HCT116 (cell line): ENCODE results near the gene KRT6C. TPM values are rescaled to one million over a fixed set of nuclear protein-coding genes. Genes with fewer than 3 reads are reported as not detected.

Source experiments
- ATAC-seq: fragments of 200-7000 bp; cut with Tn5 transposase; 2 replicates; pipeline ENCODE4 v1.9.1; 2020; ENCODE audit warnings: mild to moderate bottlenecking, moderate library complexity
- BruUV-seq: library from RNA; stranded (reverse); fragments of 400-500 nt; replicated peaks from 2 replicates; lab custom pipeline; 2021; lab: Mats Ljungman, UMichigan
- CTCF ChIA-PET: fragments of 300-600 bp; sonication (Branson Sonifier 250); formaldehyde crosslinking; loops from one replicate; lab custom pipeline; 2021; ENCODE audit warnings: antibody characterized with exemption; lab: Charles Lee
- POLR2A ChIA-PET: fragments of 300-600, 350-600 bp; sonication (Branson Sonifier 250); formaldehyde crosslinking; loops from one replicate; lab custom pipeline; 2021; ENCODE audit warnings: antibody characterized with exemption; lab: Charles Lee
- RAD21 ChIA-PET, 2 experiments: fragments of 300-600 bp; sonication (Branson Sonifier 250); formaldehyde crosslinking; loops; one replicate each; lab custom pipeline; 2023; ENCODE audit warnings: low total read pairs in 2 of 2; ENCODE audit not compliant: uncharacterized antibody in 2 of 2, unreplicated experiment in 2 of 2, low non-redundant PET in 1 of 2; lab: Charles Lee
- DNase-seq: peaks from one replicate; pipeline ENCODE4 v3.0.0-alpha.2; 2010; ENCODE audit warnings: low read depth, low spot score
- H2AFZ ChIP-seq: fragments of 200-600 bp; shearing (Covaris generic), sonication (generic); 2 replicates; pipeline ENCODE4 v1.6.1; 2017; ENCODE audit warnings: low read depth, mixed run types, mixed read lengths, antibody characterized with exemption, low read length; ENCODE audit not compliant: poor library complexity, severe bottlenecking
- H3K27ac ChIP-seq: 2 replicates; pipeline ENCODE4 v1.5.1; 2012; ENCODE audit warnings: low read depth, low read length
- H3K27me3 ChIP-seq: fragments of 200-600 bp; sonication (generic); 2 replicates; pipeline ENCODE4 v1.6.1; 2016; ENCODE audit warnings: mixed run types, low read length, mixed read lengths; ENCODE audit not compliant: insufficient read depth
- H3K36me3 ChIP-seq, 2 experiments: fragments of 200-500 bp in 1 of 2; fragments of 200-600 bp in 1 of 2; sonication (Bioruptor generic) in 1 of 2; sonication (generic) in 1 of 2; 2 replicates each; pipeline versions ENCODE4 v1.5.1 to v1.6.1; 2014 to 2016; ENCODE audit warnings: low read length in 2 of 2, inconsistent platforms in 1 of 2, mixed read lengths in 1 of 2, mixed run types in 1 of 2; ENCODE audit not compliant: insufficient read depth in 2 of 2, control insufficient read depth in 1 of 2
- H3K4me1 ChIP-seq, 2 experiments: fragments of 200-600 bp in 1 of 2; sonication (generic) in 1 of 2; 2 replicates each; pipeline versions ENCODE4 v1.5.1 to v1.6.1; 2012 to 2017; ENCODE audit warnings: low read length in 2 of 2, inconsistent platforms in 1 of 2, mild to moderate bottlenecking in 1 of 2, mixed read lengths in 1 of 2, mixed run types in 1 of 2, moderate library complexity in 1 of 2; ENCODE audit not compliant: insufficient read depth in 2 of 2, control insufficient read depth in 1 of 2
- H3K4me2 ChIP-seq: fragments of 200-600 bp; sonication (generic); 2 replicates; pipeline ENCODE4 v1.6.1; 2017; ENCODE audit warnings: mixed run types, low read length, mixed read lengths
- H3K4me3 ChIP-seq, 2 experiments: fragments of 200-600 bp in 1 of 2; sonication (generic) in 1 of 2; replicated peaks in 1 of 2; 2 replicates each; pipeline ENCODE4 v1.5.1; 2011 to 2016; ENCODE audit warnings: low read length in 2 of 2, control low read depth in 1 of 2, low read depth in 1 of 2, mild to moderate bottlenecking in 1 of 2, mixed read lengths in 1 of 2, mixed run types in 1 of 2
- H3K79me2 ChIP-seq: fragments of 200-600 bp; sonication (generic); 2 replicates; pipeline ENCODE4 v1.6.1; 2017; ENCODE audit warnings: mild to moderate bottlenecking, mixed run types, low read length, moderate library complexity, mixed read lengths; ENCODE audit not compliant: insufficient read depth
- H3K9ac ChIP-seq: fragments of 200-600 bp; sonication (generic); 2 replicates; pipeline ENCODE4 v1.6.1; 2016; ENCODE audit warnings: low read length, mixed read lengths
- H3K9me2 ChIP-seq: fragments of 200-600 bp; sonication (generic), shearing (Covaris generic); 2 replicates; pipeline ENCODE4 v1.6.1; 2017; ENCODE audit warnings: mixed run types, mild to moderate bottlenecking, moderate library complexity; ENCODE audit not compliant: insufficient read depth
- H3K9me3 ChIP-seq, 2 experiments: fragments of 200-500 bp in 1 of 2; fragments of 200-600 bp in 1 of 2; sonication (Bioruptor generic) in 1 of 2; sonication (generic) in 1 of 2; 2 replicates each; pipeline ENCODE4 v1.6.1; 2014 to 2017; ENCODE audit warnings: low read length in 2 of 2, mixed read lengths in 2 of 2, inconsistent platforms in 1 of 2, low read depth in 1 of 2, mild to moderate bottlenecking in 1 of 2, mixed run types in 1 of 2, moderate library complexity in 1 of 2; ENCODE audit not compliant: control insufficient read depth in 1 of 2, insufficient read depth in 1 of 2
- H4K20me1 ChIP-seq: fragments of 200-600 bp; sonication (generic), shearing (Covaris generic); 2 replicates; pipeline ENCODE4 v1.6.1; 2017; ENCODE audit warnings: mixed run types, mild to moderate bottlenecking, moderate library complexity; ENCODE audit not compliant: insufficient read depth
- CBX3 ChIP-seq: IDR thresholded peaks from 2 replicates; pipeline ENCODE4 v1.6.1; 2012; ENCODE audit warnings: low read depth
- EGR1 ChIP-seq: IDR thresholded peaks from 2 replicates; pipeline ENCODE4 v1.6.1; 2012; ENCODE audit warnings: low read depth
- EZH2 ChIP-seq: fragments of 200-600 bp; sonication (generic); IDR thresholded peaks from 2 replicates; pipeline ENCODE4 v1.6.1; 2017; ENCODE audit warnings: antibody characterized with exemption, mixed run types
- FOSL1 ChIP-seq: IDR thresholded peaks from 2 replicates; pipeline ENCODE4 v1.6.1; 2012; ENCODE audit warnings: low read depth
- POLR2AphosphoS5 ChIP-seq: IDR thresholded peaks from 2 replicates; pipeline ENCODE4 v1.6.1; 2011; ENCODE audit warnings: mild to moderate bottlenecking, low read depth, low read length, moderate library complexity
- RAD21 ChIP-seq: IDR thresholded peaks from 2 replicates; pipeline ENCODE4 v1.6.1; 2012; ENCODE audit warnings: low read depth, mild to moderate bottlenecking
- REST ChIP-seq: IDR thresholded peaks from 2 replicates; pipeline ENCODE4 v1.6.1; 2012; ENCODE audit warnings: low read depth
- SIN3A ChIP-seq: IDR thresholded peaks from 2 replicates; pipeline ENCODE4 v1.6.1; 2012; ENCODE audit warnings: low read depth
- SRF ChIP-seq: IDR thresholded peaks from 2 replicates; pipeline ENCODE4 v1.6.1; 2012; ENCODE audit warnings: low read depth
- TCF7L2 ChIP-seq: IDR thresholded peaks from 2 replicates; pipeline ENCODE4 v1.7.0; 2011; ENCODE audit warnings: borderline replicate concordance, inconsistent platforms; ENCODE audit not compliant: insufficient read depth, insufficient read length; ENCODE audit errors: extremely low read depth
- ZNF274 ChIP-seq: fragments of 200-500 bp; sonication (Bioruptor generic); IDR thresholded peaks from 2 replicates; pipeline ENCODE4 v1.6.1; 2014; ENCODE audit warnings: mild to moderate bottlenecking, low read depth, low read length, inconsistent platforms
- intact Hi-C: fragments of 100-400 bp; cut with micrococcal nuclease; formaldehyde crosslinking; loops from 2 replicates; pipeline ENCODE4 v1.10.0; 2022
- total RNA-seq: library from RNA; stranded (reverse); gene quantifications from one replicate; pipeline ENCODE4 v1.2.1, GENCODE V29; 2021; ENCODE audit not compliant: unreplicated experiment
- TF ChIP-seq, protein P1 (sequence below): IDR thresholded peaks from 2 replicates; pipeline ENCODE4 v1.6.1; 2012
- TF ChIP-seq, protein P2 (sequence below): IDR thresholded peaks from 2 replicates; pipeline ENCODE4 v1.6.1; 2011; ENCODE audit warnings: mild to moderate bottlenecking, low read length, moderate library complexity; ENCODE audit not compliant: insufficient replicate concordance; ENCODE audit errors: extremely low read depth

KRT6C gene
- total RNA-seq, 1 experiment from 2014 or later = not detected

DNA sequence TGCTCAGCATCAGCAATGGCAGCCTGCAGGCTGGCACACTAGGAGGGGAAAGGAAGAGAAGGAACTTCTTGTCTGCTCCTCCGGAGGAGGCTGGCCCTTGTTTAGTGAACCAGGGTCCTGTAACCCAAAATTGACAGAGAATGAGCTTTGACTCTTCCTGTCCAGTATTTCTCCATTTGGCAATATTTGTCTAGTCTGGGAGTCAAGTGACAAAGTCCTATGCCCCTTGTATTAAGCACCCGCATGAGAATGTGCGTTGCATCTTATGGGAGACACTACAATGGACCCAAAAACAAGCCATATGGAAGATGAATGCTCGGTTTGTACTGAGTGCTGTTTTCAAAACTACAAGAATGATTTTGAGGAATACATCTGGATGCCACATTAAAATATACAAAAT, 3.8 kb downstream of the KRT6C start:
- POLR2A ChIA-PET = no interaction called here
- TF ChIP-seq TCF7L2 (no peak), ZNF274 (no peak), EZH2 (no peak), REST (no peak), SIN3A (no peak), CBX3 (no peak), SRF (no peak), RAD21 (no peak), POLR2AphosphoS5 (no peak), FOSL1 (no peak), EGR1 (no peak)
- TF ChIP-seq, protein P1, sequence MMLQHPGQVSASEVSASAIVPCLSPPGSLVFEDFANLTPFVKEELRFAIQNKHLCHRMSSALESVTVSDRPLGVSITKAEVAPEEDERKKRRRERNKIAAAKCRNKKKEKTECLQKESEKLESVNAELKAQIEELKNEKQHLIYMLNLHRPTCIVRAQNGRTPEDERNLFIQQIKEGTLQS = no peak
- TF ChIP-seq, protein P2, sequence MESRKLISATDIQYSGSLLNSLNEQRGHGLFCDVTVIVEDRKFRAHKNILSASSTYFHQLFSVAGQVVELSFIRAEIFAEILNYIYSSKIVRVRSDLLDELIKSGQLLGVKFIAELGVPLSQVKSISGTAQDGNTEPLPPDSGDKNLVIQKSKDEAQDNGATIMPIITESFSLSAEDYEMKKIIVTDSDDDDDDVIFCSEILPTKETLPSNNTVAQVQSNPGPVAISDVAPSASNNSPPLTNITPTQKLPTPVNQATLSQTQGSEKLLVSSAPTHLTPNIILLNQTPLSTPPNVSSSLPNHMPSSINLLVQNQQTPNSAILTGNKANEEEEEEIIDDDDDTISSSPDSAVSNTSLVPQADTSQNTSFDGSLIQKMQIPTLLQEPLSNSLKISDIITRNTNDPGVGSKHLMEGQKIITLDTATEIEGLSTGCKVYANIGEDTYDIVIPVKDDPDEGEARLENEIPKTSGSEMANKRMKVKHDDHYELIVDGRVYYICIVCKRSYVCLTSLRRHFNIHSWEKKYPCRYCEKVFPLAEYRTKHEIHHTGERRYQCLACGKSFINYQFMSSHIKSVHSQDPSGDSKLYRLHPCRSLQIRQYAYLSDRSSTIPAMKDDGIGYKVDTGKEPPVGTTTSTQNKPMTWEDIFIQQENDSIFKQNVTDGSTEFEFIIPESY = no peak
- Histone ChIP-seq H3K27me3 (no peaks in the 10 kb centered on the region), H3K79me2 (no peaks in the 10 kb centered on the region), H3K9me3 (no peaks in the 10 kb centered on the region), H3K4me1 (no peaks in the 10 kb centered on the region), H3K4me2 (no peak overlapping the region), H3K4me3 (no peak overlapping the region), H2AFZ (no peak overlapping the region), H3K9ac (no peak overlapping the region), H4K20me1 (no peaks in the 10 kb centered on the region), H3K36me3 (no peaks in the 10 kb centered on the region), H3K27ac (no peak overlapping the region), H3K9me2 (no peaks in the 10 kb centered on the region)
- CTCF ChIA-PET = no interaction called here
- RAD21 ChIA-PET = no interaction called here
- ATAC-seq (no peak), DNase-seq (no peak)
- intact Hi-C loops = no loop called here
- BruUV-seq = no TSS peak
